ENCODE measurements around the gene ATAD3B.
A peak's percentile ranks its signal among the peaks of the same experiment; 100 is the strongest.
"Not testable (repeated sequence)": the region's sequence is repeated elsewhere in the genome, so short reads cannot be mapped to it uniquely, and the experiment has no call there.

Gene ATAD3B

GRCh38 chr1:1426496-1427105 lies 45.0 kb upstream of the ATAD3B start:
- H3K36me3 ChIP-seq (ENCODE audit: insufficient read depth, low read length) = no peaks in the 10 kb centered on the region
- H3K4me3 ChIP-seq = no peak overlapping the region
- H3K9ac ChIP-seq (ENCODE audit: insufficient read length) = no peak overlapping the region
- DNase-seq (ENCODE audit: low read depth, low spot score) = no peak
- H3K27ac ChIP-seq = no peak overlapping the region
- TF ChIP-seq FOXP2 (optimal IDR thresholded peaks at IDR 0.05; ENCODE audit: control extremely low read depth, extremely low read length, insufficient read depth) = no peak
- TF ChIP-seq POLR2AphosphoS5 (IDR thresholded peaks at IDR 0.05; ENCODE audit: borderline replicate concordance, low read depth, low read length) = no peak
- no peak for TF ChIP-seq EZH2 (IDR thresholded peaks at IDR 0.05)
- H3K9me3 ChIP-seq (ENCODE audit: low read depth, low read length) = no peaks in the 10 kb centered on the region

DNA sequence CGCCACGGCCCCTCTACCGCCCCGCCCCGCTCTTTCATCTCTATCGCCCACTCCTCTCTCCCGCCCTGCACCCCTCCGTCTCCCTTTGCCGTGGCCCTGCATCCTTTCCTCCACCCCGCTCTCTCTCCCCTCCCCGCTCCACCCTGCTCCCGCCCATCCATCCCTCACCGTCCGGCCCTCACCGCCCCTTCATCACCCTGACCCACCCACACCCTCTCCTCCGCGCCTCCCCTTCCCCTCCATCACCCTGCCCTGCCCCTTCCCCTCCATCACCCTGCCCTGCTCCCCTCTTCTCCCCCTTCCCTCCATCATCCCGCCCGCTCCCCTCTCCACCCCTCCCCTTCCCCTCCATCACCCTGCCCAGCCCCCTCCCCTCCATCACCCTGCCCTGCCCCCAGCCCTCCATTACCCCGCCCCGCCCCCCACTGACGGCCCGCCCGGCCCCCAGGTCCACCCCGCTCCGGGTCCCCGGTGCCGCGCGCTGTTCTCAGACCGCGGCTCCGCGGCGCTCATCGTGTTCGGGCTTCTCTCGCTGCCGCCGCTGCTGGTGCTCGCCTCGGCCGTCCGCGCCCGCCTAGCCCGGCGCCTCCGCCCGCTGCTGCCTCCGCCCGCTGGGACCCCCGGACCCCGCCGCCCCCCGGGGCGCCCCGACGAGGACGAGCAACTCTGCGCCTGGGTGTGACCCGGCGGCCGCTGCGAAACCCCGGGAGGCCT lies 44.3 kb upstream of the ATAD3B start:
- Histone ChIP-seq H3K9ac (ENCODE audit: insufficient read length) (no peak overlapping the region), H3K9me3 (ENCODE audit: low read depth, low read length) (no peaks in the 10 kb centered on the region), H3K36me3 (ENCODE audit: insufficient read depth, low read length) (no peaks in the 10 kb centered on the region), H3K27ac (no peak overlapping the region), H3K4me3 (peak overlapping the region; percentile 42)
- TF ChIP-seq FOXP2 (optimal IDR thresholded peaks at IDR 0.05; ENCODE audit: control extremely low read depth, extremely low read length, insufficient read depth) (no peak), EZH2 (IDR thresholded peaks at IDR 0.05) (no peak), POLR2AphosphoS5 (IDR thresholded peaks at IDR 0.05; ENCODE audit: borderline replicate concordance, low read depth, low read length) (no peak)
- no peak for DNase-seq (ENCODE audit: low read depth, low spot score)

DNA sequence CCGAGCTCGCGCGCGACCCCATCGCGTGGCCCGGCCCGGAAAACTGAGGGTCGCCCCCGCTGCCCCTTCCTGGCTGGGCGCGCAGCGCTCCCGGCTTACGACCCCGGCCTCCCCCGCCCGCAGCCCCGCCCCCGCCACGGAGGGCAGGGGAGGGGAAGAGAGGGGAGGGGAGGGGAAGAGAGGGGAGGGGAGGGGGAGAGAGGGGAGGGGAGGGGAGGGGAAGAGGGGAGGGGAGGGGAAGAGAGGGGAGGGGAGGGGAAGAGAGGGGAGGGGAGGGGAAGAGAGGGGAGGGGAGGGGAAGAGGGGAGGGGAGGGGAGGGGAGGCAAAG lies 43.8 kb upstream of the ATAD3B start:
- H3K27ac ChIP-seq = no peak overlapping the region
- no peak overlapping the region for H3K9ac ChIP-seq (ENCODE audit: insufficient read length)

GRCh38 chr1:1428174-1428573 lies 43.4 kb upstream of the ATAD3B start:
- no peak for DNase-seq (ENCODE audit: low read depth, low spot score)
- H3K9me3 ChIP-seq (ENCODE audit: low read depth, low read length) = no peaks in the 10 kb centered on the region
- TF ChIP-seq POLR2AphosphoS5 (IDR thresholded peaks at IDR 0.05; ENCODE audit: borderline replicate concordance, low read depth, low read length) (no peak), FOXP2 (optimal IDR thresholded peaks at IDR 0.05; ENCODE audit: control extremely low read depth, extremely low read length, insufficient read depth) (no peak), EZH2 (IDR thresholded peaks at IDR 0.05) (no peak)

More for the DNA sequence above, 43.8 kb upstream of the ATAD3B start:
- peak overlapping the region; percentile 42 for H3K4me3 ChIP-seq
- no peak for TF ChIP-seq POLR2AphosphoS5 (IDR thresholded peaks at IDR 0.05; ENCODE audit: borderline replicate concordance, low read depth, low read length)
- DNase-seq (ENCODE audit: low read depth, low spot score) = no peak
- H3K9me3 ChIP-seq (ENCODE audit: low read depth, low read length) = no peaks in the 10 kb centered on the region
- no peaks in the 10 kb centered on the region for H3K36me3 ChIP-seq (ENCODE audit: insufficient read depth, low read length)

DNA sequence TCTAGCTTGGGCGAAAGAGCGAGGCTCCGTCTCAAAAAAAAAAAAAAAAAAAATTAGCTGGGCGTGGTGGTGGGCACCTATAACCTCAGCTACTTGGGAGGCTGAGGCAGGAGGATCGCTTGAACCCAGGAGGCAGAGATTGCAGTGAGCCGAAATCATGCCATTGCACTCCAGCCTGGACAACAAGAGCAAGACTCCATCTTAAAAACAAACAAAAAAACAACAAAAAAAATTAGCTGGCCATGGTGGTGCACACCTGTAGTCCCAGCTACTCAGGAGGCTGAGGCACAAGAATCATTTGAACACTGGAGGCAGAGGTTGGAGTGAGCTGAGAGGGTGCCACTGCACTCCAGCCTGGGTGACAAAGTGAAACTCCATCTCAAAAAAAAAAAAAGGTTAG lies 42.6 kb upstream of the ATAD3B start:
- H3K9me3 ChIP-seq (ENCODE audit: low read depth, low read length); H3K27ac ChIP-seq; H3K36me3 ChIP-seq (ENCODE audit: insufficient read depth, low read length); DNase-seq (ENCODE audit: low read depth, low spot score); H3K4me3 ChIP-seq; H3K9ac ChIP-seq (ENCODE audit: insufficient read length): not testable (repeated sequence)

More at GRCh38 chr1:1428174-1428573, 43.4 kb upstream of the ATAD3B start:
- H3K36me3 ChIP-seq (ENCODE audit: insufficient read depth, low read length) = no peaks in the 10 kb centered on the region
- H3K27ac ChIP-seq = no peak overlapping the region
- no peak overlapping the region for H3K4me3 ChIP-seq
- H3K9ac ChIP-seq (ENCODE audit: insufficient read length) = no peak overlapping the region

DNA sequence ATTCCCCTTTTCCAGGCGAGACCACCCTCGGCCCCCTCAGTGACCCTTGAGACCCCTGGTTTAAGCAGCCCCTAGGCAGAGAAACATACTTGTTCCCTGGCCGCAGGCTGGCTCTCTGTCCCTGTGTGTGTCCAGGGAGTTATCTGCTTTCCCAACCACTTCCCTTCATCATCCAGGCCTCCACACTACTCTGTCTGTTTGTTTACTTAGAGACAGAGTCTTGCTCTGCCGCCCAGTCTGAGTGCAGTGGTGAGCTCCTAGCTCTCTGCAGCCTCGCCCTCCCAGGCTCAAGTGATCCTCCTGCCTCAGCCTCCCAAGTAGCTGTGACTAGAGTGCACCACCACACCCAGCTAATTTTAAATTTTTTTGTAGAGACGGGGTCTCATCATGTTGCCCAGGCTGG lies 41.9 kb upstream of the ATAD3B start:
- no peak for DNase-seq (ENCODE audit: low read depth, low spot score)
- no peaks in the 10 kb centered on the region for H3K9me3 ChIP-seq (ENCODE audit: low read depth, low read length)
- no peak overlapping the region for H3K9ac ChIP-seq (ENCODE audit: insufficient read length)
- H3K36me3 ChIP-seq (ENCODE audit: insufficient read depth, low read length) = no peaks in the 10 kb centered on the region
- no peak overlapping the region for H3K4me3 ChIP-seq
- no peak overlapping the region for H3K27ac ChIP-seq
- TF ChIP-seq EZH2 (IDR thresholded peaks at IDR 0.05) (no peak), POLR2AphosphoS5 (IDR thresholded peaks at IDR 0.05; ENCODE audit: borderline replicate concordance, low read depth, low read length) (no peak), FOXP2 (optimal IDR thresholded peaks at IDR 0.05; ENCODE audit: control extremely low read depth, extremely low read length, insufficient read depth) (no peak)

GRCh38 chr1:1430114-1430982 lies 41.2 kb upstream of the ATAD3B start:
- H3K9ac ChIP-seq (ENCODE audit: insufficient read length) = no peak overlapping the region
- no peak for DNase-seq (ENCODE audit: low read depth, low spot score)
- no peaks in the 10 kb centered on the region for H3K9me3 ChIP-seq (ENCODE audit: low read depth, low read length)
- TF ChIP-seq POLR2AphosphoS5 (IDR thresholded peaks at IDR 0.05; ENCODE audit: borderline replicate concordance, low read depth, low read length) (no peak), EZH2 (IDR thresholded peaks at IDR 0.05) (no peak), FOXP2 (optimal IDR thresholded peaks at IDR 0.05; ENCODE audit: control extremely low read depth, extremely low read length, insufficient read depth) (no peak)
- H3K27ac ChIP-seq = no peak overlapping the region
- no peak overlapping the region for H3K4me3 ChIP-seq
- H3K36me3 ChIP-seq (ENCODE audit: insufficient read depth, low read length) = no peaks in the 10 kb centered on the region

DNA sequence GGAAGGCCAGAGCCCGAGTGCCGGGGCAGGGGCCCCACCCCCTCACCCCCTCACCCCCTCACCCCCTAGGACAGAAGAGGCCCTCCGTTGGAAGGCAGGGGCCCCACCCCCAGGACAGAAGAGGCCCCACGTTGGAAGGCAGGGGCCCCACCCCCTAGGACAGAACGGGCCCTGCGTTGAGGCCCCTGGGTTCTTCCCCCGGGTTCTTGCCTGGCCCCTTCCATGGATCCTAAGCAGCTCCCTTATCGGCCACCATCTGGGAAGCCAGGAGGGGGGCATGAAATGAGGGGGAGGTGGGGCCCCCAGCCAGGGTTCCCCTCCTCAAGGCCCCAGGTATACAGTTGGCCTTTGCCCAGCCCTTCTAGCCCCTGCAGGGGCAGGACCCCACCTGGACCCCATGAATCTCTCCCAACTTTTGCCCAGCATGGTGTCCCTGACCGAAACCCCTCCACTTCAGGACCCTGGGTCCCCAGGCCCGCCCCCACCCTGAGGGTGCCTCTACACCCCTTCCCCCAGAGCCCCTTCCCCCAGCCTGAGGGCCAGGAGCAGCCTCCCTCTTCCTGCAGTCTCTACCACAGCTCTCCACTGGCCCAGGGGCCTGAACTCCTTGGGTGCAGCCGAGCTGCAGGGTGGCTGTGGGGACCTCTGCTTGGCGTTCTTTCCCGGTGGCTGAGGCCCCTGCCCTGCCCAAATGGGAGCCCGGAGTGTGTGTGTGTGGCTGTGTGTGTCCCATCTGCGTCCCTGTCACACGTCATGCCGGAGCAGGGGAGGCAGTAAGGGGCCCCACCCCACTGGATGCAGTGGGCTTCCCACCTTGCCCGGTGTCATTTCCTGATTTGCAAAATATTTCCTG lies 40.3 kb upstream of the ATAD3B start:
- H3K36me3 ChIP-seq (ENCODE audit: insufficient read depth, low read length) = no peaks in the 10 kb centered on the region
- no peak overlapping the region for H3K9ac ChIP-seq (ENCODE audit: insufficient read length)
- no peaks in the 10 kb centered on the region for H3K9me3 ChIP-seq (ENCODE audit: low read depth, low read length)
- no peak overlapping the region for H3K27ac ChIP-seq
- no peak for TF ChIP-seq POLR2AphosphoS5 (IDR thresholded peaks at IDR 0.05; ENCODE audit: borderline replicate concordance, low read depth, low read length)
- TF ChIP-seq FOXP2 (optimal IDR thresholded peaks at IDR 0.05; ENCODE audit: control extremely low read depth, extremely low read length, insufficient read depth) = no peak
- no peak for TF ChIP-seq EZH2 (IDR thresholded peaks at IDR 0.05)
- no peak overlapping the region for H3K4me3 ChIP-seq
- no peak for DNase-seq (ENCODE audit: low read depth, low spot score)
